Esophagus muscularis mucosa (tissue), 4 donors: ENCODE data around the gene SDK2. TPM values are rescaled to one million over a fixed set of nuclear protein-coding genes. Genes with fewer than 3 reads are reported as not detected.

ENCODE experiments used
- DNase-seq: peaks from one replicate; pipeline ENCODE4 v3.0.0-alpha.2; 2017; ENCODE audit errors: extremely low spot score
- H3K27ac ChIP-seq, 4 donors: fragments of 200-600 bp; sonication (generic); replicated peaks in 1 of 4; 1 replicate in 3 of 4; 2 replicates in 1 of 4; pipeline ENCODE4 v1.5.1; 2016 to 2019; ENCODE audit warnings: mild to moderate bottlenecking in 1 of 4
- H3K27me3 ChIP-seq, 4 donors: fragments of 200-600 bp; sonication (generic); one replicate each; pipeline versions ENCODE4 v1.5.1 to v1.6.0; 2016 to 2019
- H3K36me3 ChIP-seq, 4 donors: fragments of 200-600 bp; sonication (generic); one replicate each; pipeline ENCODE4 v1.5.1; 2016 to 2019
- H3K4me1 ChIP-seq, 4 donors: fragments of 200-600 bp; sonication (generic); one replicate each; pipeline ENCODE4 v1.5.1; 2016 to 2019
- H3K4me3 ChIP-seq, 4 donors: fragments of 200-600 bp; sonication (generic); 1 replicate in 2 of 4; 2 replicates in 2 of 4; pipeline ENCODE4 v1.5.1; 2016 to 2019; ENCODE audit warnings: mild to moderate bottlenecking in 4 of 4, moderate library complexity in 1 of 4
- H3K9me3 ChIP-seq, 4 donors: fragments of 200-600 bp; sonication (generic); 1 replicate in 3 of 4; 2 replicates in 1 of 4; pipeline ENCODE4 v1.5.1; 2016 to 2019
- EP300 ChIP-seq: sonication (generic); formaldehyde crosslinking; IDR thresholded peaks from one replicate; pipeline ENCODE4 v1.6.1; 2017; ENCODE audit warnings: antibody characterized with exemption
- POLR2A ChIP-seq: fragments of 450-650 bp; IDR thresholded peaks from one replicate; pipeline ENCODE4 v1.6.1; 2017; ENCODE audit warnings: antibody characterized with exemption, moderate library complexity, mild to moderate bottlenecking, low read depth
- POLR2AphosphoS5 ChIP-seq, 2 donors: sonication (generic); formaldehyde crosslinking; IDR thresholded peaks; one replicate each; pipeline ENCODE4 v1.6.1; 2017; ENCODE audit warnings: antibody characterized with exemption in 2 of 2
- WGBS: methylation state at CpG from one replicate; pipeline ENCODE4 v1.1.5; 2018; 5-methylcytosine and 5-hydroxymethylcytosine counted together
- intact Hi-C: fragments of 100-400 bp; cut with DNase I; formaldehyde crosslinking; loops from one replicate; pipeline ENCODE4 v1.15.1; 2023
- total RNA-seq, 4 donors: library from RNA; depleted of rRNA; stranded (reverse); fragments of >200 nt; gene quantifications; one replicate each; pipeline versions ENCODE4 v1.1.0 to v1.2.1, GENCODE V29; 2016
- TF ChIP-seq, protein P1 (sequence below), 3 experiments: fragments of 200-600 bp in 2 of 3; fragments of 450-650 bp in 1 of 3; sonication (generic) in 2 of 3; IDR thresholded peaks; one replicate each; pipeline ENCODE4 v1.5.1; 2017 to 2019; ENCODE audit warnings: antibody characterized with exemption in 3 of 3, mild to moderate bottlenecking in 2 of 3, moderate library complexity in 1 of 3

Gene SDK2
- total RNA-seq, 4 donors from 2014 or later, result 0.42 to 2.0 (median 1.2) TPM

DNA sequence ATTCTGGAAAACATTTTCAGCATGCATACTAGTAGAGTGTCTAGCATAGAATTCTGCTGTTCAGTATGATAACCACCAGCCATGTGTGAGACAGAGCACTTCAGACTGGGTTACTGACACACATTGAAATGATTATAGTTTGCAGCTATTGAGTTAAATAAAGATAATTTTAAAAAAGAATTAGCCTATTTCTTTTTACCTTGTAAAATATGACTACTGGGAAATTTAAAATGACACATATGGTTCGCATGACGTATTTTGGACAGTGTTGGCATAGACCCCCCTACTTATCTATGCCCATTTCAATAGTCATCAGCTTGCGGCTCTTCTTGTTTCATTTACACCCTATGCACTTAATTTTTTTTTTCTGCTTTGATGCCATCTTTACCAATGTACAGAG is 4.7 kb upstream of the SDK2 start:
- WGBS, result 85% methylated on average over 3 of the region's 3 CpGs
- Histone ChIP-seq H3K27ac (no peak overlapping the region), H3K36me3 (no peaks in the 10 kb centered on the region), H3K9me3 (peaks cover 0 to 13% (median 7%) of the 10 kb centered on the region in 4 donors), H3K4me1 (peaks cover 9 to 19% (median 18%) of the 10 kb centered on the region in 4 donors), H3K4me3 (no peak overlapping the region), H3K27me3 (peaks cover 0 to 45% (median 11%) of the 10 kb centered on the region in 4 donors)
- no peak for DNase-seq
- intact Hi-C loops, result no loop called here
- TF ChIP-seq, protein P1, sequence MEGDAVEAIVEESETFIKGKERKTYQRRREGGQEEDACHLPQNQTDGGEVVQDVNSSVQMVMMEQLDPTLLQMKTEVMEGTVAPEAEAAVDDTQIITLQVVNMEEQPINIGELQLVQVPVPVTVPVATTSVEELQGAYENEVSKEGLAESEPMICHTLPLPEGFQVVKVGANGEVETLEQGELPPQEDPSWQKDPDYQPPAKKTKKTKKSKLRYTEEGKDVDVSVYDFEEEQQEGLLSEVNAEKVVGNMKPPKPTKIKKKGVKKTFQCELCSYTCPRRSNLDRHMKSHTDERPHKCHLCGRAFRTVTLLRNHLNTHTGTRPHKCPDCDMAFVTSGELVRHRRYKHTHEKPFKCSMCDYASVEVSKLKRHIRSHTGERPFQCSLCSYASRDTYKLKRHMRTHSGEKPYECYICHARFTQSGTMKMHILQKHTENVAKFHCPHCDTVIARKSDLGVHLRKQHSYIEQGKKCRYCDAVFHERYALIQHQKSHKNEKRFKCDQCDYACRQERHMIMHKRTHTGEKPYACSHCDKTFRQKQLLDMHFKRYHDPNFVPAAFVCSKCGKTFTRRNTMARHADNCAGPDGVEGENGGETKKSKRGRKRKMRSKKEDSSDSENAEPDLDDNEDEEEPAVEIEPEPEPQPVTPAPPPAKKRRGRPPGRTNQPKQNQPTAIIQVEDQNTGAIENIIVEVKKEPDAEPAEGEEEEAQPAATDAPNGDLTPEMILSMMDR (IDR thresholded peaks at IDR 0.05), result no peak
- no peak for TF ChIP-seq EP300
- no peak for TF ChIP-seq POLR2A
- no peak for TF ChIP-seq POLR2AphosphoS5 (IDR thresholded peaks at IDR 0.05)

DNA sequence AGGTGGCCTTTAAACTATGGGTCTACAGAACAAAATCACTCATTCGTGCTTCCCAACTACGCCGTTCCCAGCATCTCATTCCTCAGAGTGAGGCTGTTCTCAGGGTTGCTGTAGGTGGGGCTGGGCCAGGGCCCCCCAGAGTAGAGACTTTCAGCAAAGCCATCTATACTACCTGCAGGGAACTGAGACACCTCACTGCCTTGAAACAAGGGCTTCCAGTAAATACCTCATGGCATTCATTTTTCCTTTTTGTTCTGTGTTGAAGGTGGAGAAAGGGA is 4.2 kb upstream of the SDK2 start:
- DNase-seq, result no peak
- Histone ChIP-seq H3K4me1 (peaks cover 13 to 24% (median 23%) of the 10 kb centered on the region in 4 donors), H3K4me3 (no peak overlapping the region), H3K27me3 (peaks cover 0 to 50% (median 16%) of the 10 kb centered on the region in 4 donors), H3K27ac (no peak overlapping the region), H3K36me3 (no peaks in the 10 kb centered on the region), H3K9me3 (peaks cover 0 to 8% (median 2%) of the 10 kb centered on the region in 4 donors)
- intact Hi-C loops, result no loop called here
- WGBS, result 82% methylated on average over 3 of the region's 3 CpGs
- TF ChIP-seq POLR2A (no peak), EP300 (no peak), POLR2AphosphoS5 (IDR thresholded peaks at IDR 0.05) (no peak)
- TF ChIP-seq, protein P1 (IDR thresholded peaks at IDR 0.05), result no peak

DNA sequence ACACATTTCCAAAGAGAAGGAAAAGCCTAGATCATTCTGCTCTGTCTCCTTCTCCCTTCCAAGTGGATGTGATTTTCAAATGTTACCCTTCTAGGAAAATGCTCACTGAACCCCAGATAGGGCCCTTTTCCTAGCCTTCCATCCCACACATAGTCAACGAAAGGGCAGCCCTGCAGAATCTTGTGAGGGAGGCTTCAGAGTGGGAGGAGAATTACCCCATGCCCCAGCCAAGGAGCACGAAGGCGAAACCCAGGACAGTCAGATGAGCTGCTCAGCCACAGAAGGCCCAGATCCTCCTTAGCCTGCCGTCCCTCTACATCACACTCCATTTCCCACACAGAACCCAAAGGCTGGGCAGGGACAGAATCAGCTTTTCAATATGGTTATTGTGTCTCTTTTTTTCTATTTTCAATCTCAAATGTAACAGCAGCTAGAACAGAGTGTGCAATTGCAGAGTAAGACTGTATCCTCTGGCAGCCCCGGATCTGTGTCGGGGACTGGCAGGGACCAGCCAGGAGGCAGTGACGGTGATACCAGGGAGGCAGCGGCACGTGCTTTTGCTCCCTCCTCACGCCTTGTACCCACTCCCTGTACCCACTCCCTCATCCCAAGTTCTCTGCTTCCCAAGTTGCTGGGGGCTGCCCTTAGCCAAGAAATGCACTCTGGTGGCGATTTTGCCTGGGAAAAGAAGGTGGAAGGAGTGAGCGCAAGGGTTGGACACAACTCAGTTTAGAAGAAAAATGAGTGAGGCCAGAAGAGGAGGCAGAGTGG is 3.7 kb upstream of the SDK2 start:
- TF ChIP-seq POLR2AphosphoS5 (IDR thresholded peaks at IDR 0.05) (no peak), EP300 (no peak), POLR2A (no peak)
- TF ChIP-seq, protein P1 (IDR thresholded peaks at IDR 0.05), result no peak
- Histone ChIP-seq H3K4me1 (peaks cover 18 to 29% (median 28%) of the 10 kb centered on the region in 4 donors), H3K36me3 (no peaks in the 10 kb centered on the region), H3K4me3 (no peak overlapping the region), H3K27me3 (peaks cover 0 to 55% (median 21%) of the 10 kb centered on the region in 4 donors), H3K27ac (no peak overlapping the region), H3K9me3 (peaks cover 0 to 3% (median 0%) of the 10 kb centered on the region in 4 donors)
- intact Hi-C loops, result no loop called here
- DNase-seq, result no peak
- 90% methylated on average over 12 of the region's 12 CpGs for WGBS

DNA sequence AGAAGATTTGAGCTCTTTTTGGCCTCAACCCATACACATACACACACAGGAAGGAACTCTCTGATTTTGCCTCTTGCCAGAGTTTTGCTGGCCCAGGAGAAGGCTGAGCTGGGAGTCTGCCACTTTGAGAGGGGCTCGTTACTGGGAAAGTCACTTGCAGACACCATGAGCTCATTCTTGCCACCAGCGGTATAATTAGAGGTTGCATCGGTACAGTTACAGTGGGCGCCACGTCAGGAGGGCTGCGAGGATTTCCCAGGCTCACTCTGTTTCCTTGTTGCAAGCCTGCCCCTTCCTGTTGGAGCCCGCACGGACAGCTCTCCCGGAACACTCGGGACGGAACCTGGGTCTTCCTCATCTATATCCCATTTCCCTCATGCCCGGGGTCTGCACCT is 3.1 kb upstream of the SDK2 start:
- Histone ChIP-seq H3K36me3 (no peaks in the 10 kb centered on the region), H3K9me3 (no peaks in the 10 kb centered on the region), H3K4me3 (no peak overlapping the region), H3K27ac (no peak overlapping the region), H3K27me3 (peaks cover 0 to 62% (median 27%) of the 10 kb centered on the region in 4 donors), H3K4me1 (peaks cover 19 to 33% (median 33%) of the 10 kb centered on the region in 4 donors)
- WGBS, result 82% methylated on average over 12 of the region's 12 CpGs
- no peak for DNase-seq
- TF ChIP-seq POLR2A (no peak), EP300 (no peak), POLR2AphosphoS5 (IDR thresholded peaks at IDR 0.05) (no peak)
- TF ChIP-seq, protein P1 (IDR thresholded peaks at IDR 0.05), result no peak
- intact Hi-C loops, result no loop called here
